NCI-H748 treated with DMSO at 0.1 percent for 48 hours (cell line): Measurements from ENCODE around the gene USP36.
"Not testable (repeated sequence)": the region's sequence is repeated elsewhere in the genome, so short reads cannot be mapped to it uniquely, and the experiment has no call there.

Experiments
- DNase-seq: peaks from one replicate; lab custom pipeline; 2025; lab: John Stamatoyannopoulos, UW

The USP36 gene

GRCh38 chr17:78791840-78792709 is 48.5 kb downstream of the USP36 start:
- no peak for DNase-seq

- no peak for DNase-seq
Measured at GRCh38 chr17:78790552-78790951, 50.1 kb downstream of the USP36 start.

GRCh38 chr17:78789663-78790181 is 50.9 kb downstream of the USP36 start:
- DNase-seq, result no peak

GRCh38 chr17:78789149-78789662 is 51.4 kb downstream of the USP36 start:
- DNase-seq, result no peak

GRCh38 chr17:78788451-78788850 is 52.2 kb downstream of the USP36 start:
- DNase-seq, result no peak

GRCh38 chr17:78787444-78787843 is 53.2 kb downstream of the USP36 start:
- no peak for DNase-seq

- no peak for DNase-seq
Measured at GRCh38 chr17:78785663-78786057, 55.0 kb downstream of the USP36 start.

- no peak for DNase-seq
Measured at GRCh38 chr17:78785011-78785662, 55.5 kb downstream of the USP36 start.

GRCh38 chr17:78784352-78784751 is 56.3 kb downstream of the USP36 start:
- no peak for DNase-seq

GRCh38 chr17:78783711-78784324 is 56.8 kb downstream of the USP36 start:
- no peak for DNase-seq

- no peak for DNase-seq
Measured at GRCh38 chr17:78781893-78782304, 58.7 kb downstream of the USP36 start, which contains the start of gene CYTH1. CYTH1 (minus strand) TSS chr17:78782273; CDS start chr17:78782223, 50 bp downstream.

GRCh38 chr17:78781104-78781892 is 59.3 kb downstream of the USP36 start:
- no peak for DNase-seq

- no peak for DNase-seq
Measured at GRCh38 chr17:78780335-78780734, 60.3 kb downstream of the USP36 start.

GRCh38 chr17:78779850-78780249 is 60.8 kb downstream of the USP36 start:
- DNase-seq, result no peak

GRCh38 chr17:78779286-78779651 is 61.3 kb downstream of the USP36 start:
- DNase-seq, result not testable (repeated sequence)

GRCh38 chr17:78777881-78778280 is 62.7 kb downstream of the USP36 start:
- no peak for DNase-seq

- DNase-seq, result no peak
Measured at GRCh38 chr17:78774956-78775571, 65.5 kb downstream of the USP36 start.

- no peak for DNase-seq
Measured at GRCh38 chr17:78774453-78774852, 66.2 kb downstream of the USP36 start.

GRCh38 chr17:78771758-78772382 is 68.7 kb downstream of the USP36 start:
- DNase-seq, result no peak

- no peak for DNase-seq
Measured at GRCh38 chr17:78769196-78769773, 71.3 kb downstream of the USP36 start.
